ENCODE measurements around the gene SLC4A8.

DNA sequence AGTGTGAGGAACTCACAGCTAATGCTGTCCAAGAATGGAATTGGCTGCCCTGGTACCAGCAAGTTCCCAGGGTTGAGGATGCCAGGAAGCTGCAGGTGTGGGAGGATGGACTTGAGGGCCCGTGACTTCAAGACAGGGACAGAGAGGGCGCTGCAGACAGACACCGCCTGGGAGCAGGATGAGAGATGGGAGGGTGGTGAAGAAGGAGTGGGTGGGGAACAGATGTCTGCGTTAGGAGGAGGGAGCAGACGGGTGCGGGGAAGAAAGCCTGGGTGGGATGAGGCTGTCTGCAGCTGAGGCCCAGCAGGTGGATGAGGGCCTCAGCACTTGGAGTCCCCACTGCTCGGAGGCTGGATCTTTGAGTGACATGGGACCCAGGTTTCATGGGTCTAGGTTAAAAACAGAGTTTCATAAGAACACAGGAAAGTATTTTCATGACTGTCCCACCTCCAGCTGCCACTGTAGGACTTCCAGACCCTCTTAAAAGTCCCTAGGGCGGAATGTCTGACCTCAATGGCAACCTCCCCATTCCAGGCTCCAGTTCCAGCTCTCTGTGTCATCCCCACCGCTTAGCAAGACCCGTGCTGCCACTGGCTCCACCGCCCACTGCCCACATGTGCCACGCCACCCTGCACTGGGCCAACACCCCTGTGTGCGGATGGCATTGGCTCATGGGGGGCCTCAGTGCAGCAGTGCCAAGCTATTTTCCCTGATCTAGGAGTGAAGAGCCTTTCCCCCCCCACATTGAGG, 96.1 kb downstream of the SLC4A8 start:
- TF ChIP-seq, protein P1, sequence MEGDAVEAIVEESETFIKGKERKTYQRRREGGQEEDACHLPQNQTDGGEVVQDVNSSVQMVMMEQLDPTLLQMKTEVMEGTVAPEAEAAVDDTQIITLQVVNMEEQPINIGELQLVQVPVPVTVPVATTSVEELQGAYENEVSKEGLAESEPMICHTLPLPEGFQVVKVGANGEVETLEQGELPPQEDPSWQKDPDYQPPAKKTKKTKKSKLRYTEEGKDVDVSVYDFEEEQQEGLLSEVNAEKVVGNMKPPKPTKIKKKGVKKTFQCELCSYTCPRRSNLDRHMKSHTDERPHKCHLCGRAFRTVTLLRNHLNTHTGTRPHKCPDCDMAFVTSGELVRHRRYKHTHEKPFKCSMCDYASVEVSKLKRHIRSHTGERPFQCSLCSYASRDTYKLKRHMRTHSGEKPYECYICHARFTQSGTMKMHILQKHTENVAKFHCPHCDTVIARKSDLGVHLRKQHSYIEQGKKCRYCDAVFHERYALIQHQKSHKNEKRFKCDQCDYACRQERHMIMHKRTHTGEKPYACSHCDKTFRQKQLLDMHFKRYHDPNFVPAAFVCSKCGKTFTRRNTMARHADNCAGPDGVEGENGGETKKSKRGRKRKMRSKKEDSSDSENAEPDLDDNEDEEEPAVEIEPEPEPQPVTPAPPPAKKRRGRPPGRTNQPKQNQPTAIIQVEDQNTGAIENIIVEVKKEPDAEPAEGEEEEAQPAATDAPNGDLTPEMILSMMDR (IDR thresholded peaks at IDR 0.05), result no peak
- no peak for TF ChIP-seq ZFX (IDR thresholded peaks at IDR 0.05; ENCODE audit: borderline replicate concordance)

Data from 22Rv1 (cell line).